GM18505 (cell line): ENCODE measurements around the gene NT5E.
A peak's percentile ranks its signal among the peaks of the same experiment; 100 is the strongest.

Experiments
- ATAC-seq: cut with Tn5 transposase; IDR thresholded peaks from one replicate; pipeline ENCODE4 v1.9.1; 2021; ENCODE audit not compliant: unreplicated experiment
- POLR2A ChIP-seq: IDR thresholded peaks from 4 replicates; pipeline ENCODE4 v1.6.1; 2011; ENCODE audit warnings: borderline replicate concordance; ENCODE audit not compliant: insufficient read depth, insufficient read length; ENCODE audit errors: extremely low read depth

NT5E gene

DNA sequence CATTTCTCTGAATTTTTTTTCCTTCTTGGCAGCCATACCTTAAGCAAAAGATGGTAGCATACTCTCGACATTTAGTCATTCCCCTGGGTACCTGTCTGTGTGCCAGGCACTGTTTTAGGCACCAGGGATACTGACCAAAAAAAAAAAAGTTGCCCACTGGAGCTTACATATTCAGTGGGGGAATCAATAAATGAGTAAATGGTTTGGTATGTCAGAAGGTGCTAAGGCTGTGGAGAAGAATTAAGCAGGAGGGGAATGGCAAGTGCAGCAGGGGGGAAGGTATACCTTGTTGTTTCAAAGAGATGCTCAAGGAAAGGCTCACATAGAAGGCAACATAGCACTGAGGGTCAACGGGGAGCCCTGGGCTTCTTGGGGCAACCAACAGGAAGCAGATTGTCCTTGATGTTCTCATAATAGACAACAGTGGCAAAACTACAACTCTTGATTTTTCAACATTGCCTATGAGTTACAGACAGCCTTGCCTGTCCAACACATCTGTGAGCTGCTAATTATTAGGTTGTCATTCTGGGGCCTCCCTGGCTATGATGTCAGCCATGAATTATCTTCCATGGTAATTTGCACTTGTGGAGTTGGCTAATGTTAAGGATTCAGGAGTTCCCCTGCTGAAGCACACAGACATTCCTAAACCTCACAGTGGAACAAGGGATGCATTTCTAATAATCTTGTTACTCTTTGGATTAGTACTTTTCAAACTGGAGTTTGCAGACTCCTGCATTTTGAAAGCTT lies 19.6 kb downstream of the NT5E start:
- ATAC-seq, result no peak
- TF ChIP-seq POLR2A, result no peak

DNA sequence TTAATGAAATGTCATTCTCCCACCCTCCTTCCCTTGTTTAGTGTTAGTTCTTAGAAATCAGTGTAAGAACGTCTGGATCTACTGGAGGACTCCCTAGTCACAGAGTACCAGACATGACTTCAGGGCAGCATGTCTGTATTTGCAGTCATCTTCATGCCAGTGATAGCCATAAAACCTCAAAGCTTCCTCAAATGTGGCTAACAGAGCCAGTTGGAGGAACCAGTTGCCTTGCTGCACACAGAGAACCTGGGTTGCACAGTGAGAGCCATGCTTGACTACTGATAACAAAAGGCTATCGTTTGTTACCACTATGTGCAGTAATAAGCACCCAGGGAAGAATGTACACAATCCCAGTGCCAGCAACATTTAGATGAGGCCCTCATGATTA lies 20.1 kb downstream of the NT5E start:
- no peak for ATAC-seq

DNA sequence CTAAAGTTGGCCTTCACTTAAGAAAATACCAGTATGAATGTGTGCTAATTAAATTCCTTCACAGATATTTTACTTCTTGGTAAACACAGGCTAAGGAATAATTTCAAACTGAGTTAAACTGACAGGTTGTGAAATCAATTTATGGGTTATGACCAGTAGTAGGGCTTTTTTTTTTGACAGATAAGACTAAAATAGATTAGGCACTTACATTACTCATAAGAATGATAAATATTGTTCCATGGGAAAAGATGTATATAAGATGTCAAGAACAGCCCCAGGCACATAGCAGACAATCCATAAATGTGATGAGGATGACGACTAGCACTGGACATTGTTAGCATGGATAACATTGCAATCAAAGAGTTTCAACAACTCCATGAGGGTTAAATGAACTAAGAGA lies 22.9 kb downstream of the NT5E start:
- TF ChIP-seq POLR2A, result no peak
- ATAC-seq, result no peak

More for the DNA sequence above, 20.1 kb downstream of the NT5E start:
- TF ChIP-seq POLR2A, result no peak

DNA sequence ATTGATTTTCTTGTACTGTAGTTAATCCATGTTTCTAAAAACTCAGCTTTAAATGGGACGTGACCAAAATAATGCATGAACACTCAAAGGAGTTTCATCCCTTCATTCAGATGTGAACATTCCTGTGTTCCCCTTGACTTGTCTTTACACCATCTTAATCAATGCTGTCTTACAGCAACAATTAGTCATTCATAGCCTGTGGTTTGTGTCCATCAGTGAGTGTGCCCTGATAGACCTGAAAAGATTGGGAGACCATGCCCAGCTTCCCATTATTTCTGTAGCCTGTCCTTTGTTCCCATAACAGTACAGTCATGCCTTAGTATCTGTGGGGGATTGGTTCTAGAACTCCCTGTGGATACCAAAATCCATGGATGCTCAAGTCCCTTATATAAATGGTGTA lies 23.9 kb downstream of the NT5E start:
- no peak for TF ChIP-seq POLR2A
- ATAC-seq, result no peak

DNA sequence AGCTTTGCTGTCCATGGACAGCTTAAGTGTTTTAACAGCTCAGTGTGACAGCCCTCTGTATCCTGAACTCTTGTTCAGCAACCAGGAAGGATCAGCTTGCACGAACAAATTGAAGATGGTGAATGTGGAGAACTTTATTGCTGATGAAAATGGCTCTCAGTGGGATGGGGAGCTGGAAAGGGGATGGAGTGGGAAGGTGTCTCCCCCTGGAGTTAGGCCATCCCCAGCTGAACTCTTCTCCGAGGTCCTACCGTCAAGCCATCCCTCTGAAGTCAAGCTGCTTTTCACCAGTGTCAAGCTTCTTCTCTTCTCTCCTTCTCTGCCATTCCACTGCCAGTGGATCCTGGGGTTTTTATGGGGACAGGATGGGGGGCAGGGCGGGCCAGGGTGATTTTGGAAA lies 26.6 kb downstream of the NT5E start:
- TF ChIP-seq POLR2A, result no peak
- ATAC-seq, result no peak

DNA sequence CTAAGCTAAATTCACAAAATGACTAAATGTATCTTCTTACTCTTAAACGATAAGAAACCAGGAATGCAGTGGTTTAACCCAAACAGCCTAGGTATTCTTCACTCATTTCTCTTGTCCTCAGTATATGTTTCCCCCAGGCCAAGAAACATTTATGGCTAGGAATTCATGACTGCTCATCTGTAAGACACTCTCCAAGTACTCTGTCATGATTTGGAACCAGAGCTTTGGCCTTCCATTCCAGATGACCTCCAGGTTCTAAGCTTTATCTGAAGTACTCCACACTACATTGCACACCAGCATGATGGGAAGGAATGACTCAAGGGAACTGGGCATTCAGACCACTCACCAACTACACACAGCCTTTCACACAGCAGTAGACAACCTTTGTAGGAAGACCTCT lies 29.3 kb downstream of the NT5E start:
- ATAC-seq, result no peak

DNA sequence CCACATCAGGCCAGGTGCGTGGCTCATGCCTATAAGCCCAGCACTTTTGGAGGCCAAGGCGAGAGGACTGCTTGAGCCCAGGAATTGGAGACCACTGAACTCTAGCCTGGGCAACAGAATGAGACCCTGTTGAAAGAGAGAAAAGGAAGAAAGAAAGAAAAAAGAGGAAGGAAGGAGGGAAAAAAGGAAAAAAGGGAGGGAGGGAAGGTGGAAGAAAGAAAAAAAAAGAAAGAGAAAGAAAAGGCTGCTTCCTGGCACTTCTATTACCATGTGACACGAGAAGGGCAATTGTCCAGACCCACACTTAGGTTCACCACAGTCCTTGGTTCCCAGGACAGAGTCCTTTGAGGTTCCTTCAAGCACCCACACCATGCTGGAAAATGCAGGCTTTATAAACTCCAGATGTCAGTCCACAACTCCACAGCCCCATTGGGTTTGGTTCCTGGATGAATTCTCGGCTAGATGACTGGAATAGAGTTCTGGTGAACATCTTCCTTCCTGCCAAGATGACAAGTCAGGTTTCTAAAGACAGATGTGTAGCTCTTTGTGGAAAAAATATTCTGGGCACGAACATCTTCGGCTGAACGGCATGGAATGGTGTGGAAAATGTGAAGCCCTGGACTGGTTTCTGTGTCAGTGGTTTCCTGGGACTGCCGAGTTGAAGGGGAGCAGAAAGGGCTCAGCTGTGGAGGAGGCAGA lies 32.5 kb downstream of the NT5E start:
- ATAC-seq, result no peak
- TF ChIP-seq POLR2A, result no peak

More for the DNA sequence above, 29.3 kb downstream of the NT5E start:
- TF ChIP-seq POLR2A, result no peak

DNA sequence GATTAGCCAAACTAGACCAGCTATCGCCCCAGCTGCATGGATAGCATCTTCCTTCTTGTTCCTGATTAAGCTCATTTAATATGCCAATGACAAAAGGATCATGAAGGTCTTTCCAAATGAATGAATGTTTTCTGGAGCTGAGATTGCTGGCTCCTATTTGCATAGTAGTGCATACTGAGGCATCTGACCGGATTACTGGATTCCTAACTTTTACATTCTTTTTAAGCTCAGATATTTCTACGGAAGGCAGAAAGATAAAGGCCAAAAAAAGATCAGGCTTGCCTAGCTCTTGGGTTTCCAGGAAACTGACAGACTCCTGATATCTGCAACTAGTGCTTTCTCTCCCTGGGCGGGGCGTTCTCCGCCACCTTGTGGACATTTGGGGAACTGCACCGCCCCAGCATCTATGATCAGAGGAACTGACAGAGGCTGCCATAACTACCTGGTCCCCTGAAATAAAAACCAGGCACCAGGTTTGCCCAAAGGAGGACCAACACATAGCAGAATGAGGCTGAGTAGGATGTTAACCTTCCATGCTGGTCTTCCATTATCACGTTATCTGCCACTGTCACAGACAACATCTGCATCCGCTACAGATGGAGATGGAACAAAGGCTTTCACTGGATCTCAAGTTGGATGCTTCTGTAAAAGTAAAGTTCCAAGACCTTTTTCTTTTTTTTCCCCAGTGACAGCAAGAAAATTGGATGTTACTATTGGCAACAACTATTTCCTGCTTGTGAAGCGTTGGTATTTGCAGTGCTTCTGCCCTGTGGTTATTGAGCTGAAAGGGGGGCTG lies 33.2 kb downstream of the NT5E start:
- no peak for TF ChIP-seq POLR2A
- peak; percentile 86 for ATAC-seq

DNA sequence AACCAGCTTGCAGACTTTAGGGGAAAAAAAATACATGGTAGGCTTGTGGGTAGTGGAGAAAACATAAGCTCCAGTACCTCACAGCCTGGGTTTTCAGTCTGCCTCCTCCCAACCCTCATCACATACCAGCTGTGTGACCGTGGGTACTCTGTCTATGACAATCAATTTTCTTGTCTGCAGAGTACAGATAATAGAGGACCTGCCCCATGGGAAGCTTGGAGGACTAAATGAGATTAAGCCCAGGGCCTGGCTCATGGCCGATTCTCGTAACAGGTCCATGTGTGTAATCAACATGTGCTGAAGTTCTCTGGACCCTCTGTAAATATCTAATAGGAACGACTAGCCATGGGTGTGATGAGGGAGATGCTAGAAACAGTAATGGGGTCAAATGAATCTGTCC lies 34.0 kb downstream of the NT5E start:
- ATAC-seq, result no peak
- no peak for TF ChIP-seq POLR2A

DNA sequence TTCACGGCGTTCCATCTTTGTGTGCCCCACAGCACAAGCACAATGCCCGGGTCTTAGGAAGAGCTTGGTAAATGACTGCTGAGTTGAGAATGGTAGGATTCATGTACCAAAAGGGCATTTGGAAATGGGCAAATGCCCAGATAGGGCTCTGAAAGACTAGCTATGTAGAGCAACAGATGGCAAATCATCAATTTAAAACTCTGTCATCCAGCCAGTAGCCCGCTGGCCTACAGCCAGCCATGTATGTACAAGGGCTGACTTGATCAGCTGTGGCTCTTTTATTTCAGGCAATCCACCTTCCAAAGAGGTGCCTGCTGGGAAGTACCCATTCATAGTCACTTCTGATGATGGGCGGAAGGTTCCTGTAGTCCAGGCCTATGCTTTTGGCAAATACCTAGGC lies 35.1 kb downstream of the NT5E start:
- no peak for ATAC-seq
- TF ChIP-seq POLR2A, result no peak

DNA sequence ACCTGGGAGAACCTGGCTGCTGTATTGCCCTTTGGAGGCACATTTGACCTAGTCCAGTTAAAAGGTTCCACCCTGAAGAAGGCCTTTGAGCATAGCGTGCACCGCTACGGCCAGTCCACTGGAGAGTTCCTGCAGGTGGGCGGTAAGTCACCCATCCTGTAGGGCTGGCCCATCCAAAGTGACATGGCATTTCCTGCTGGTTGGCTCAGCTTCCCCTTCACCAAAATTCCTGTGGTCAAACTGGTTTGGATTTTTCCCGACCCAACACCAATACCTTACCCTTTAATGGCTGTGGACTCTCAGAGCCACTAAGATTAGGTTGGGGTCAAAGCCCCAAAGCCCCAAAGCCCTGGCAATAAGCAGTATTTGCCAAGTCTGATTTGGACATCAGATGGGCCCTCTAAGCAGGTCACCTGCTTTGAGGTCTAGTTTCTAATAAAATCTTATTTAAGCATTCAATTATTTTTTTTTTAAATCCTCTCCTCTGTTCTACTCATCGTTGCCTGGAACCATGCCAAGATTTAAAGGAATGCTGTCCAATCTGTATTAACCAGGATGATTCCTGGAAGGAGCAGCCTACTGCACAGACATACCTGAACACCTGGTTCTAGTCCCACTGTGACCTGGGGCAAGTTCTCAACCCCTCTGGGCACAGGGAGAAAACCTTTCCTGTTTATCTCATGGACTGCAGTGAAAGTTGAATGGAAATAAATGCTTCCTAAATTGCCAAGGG lies 40.8 kb downstream of the NT5E start:
- no peak for TF ChIP-seq POLR2A
- no peak for ATAC-seq

DNA sequence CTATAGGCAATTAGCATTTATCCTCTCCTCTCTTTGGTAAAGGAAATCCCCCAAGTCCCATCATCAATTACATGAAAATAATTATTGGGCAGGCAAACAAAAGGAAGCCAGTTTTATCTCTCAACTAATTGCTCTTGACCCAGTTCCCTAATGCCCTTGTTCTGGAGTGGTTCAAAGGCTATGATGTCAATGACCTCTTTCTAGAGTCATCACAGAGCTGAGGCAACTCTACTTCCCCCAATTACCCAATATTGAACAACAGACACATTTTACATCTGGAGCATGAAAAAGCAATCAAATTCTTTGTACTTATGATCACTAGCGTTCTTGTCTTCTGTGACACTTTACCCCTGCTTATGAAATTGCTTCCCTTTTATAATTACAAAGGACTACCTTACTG lies 43.5 kb downstream of the NT5E start:
- no peak for TF ChIP-seq POLR2A
- ATAC-seq, result no peak
